ENCODE data around the gene XIRP1.
"Not testable (repeated sequence)": the region's sequence is repeated elsewhere in the genome, so short reads cannot be mapped to it uniquely, and the experiment has no call there.

XIRP1 gene

DNA sequence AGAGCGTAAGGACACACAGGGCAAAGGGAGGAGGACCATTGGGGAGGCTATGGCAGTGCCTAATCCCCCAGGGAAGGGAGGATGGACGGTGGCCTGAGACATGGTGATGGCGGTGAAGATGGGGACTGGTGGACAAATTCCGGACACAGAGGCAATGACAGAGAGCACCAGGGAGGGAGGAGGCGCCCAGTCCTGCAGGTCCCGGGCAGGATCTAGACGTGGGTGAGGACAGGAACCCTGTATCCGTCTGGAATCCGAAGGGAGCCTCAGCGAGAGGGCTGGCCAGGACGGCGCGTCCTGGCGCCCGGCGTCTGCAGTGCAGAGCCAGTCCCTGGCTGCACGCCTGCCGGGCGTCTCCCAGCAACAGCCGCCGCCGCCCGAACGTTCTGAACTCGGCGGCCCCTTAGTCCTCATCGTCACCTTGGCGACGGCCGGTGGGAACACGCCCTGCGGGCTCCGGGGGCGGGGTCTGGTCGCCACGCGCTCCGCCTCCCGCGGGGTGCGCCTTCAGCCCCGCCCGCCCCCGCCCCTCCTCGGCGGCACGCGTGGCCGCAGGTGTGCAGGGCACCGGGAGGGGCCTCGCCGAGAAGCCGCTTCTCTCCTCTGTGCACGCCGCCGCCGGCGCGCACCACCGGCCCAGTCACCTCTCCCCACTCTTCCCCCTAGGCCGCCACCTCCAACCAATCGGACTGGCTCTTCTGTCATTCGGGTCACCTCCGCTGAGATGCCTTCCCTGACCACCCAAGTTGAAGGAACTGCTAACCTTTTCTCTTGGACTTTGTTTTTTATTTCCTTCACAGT, 11.6 kb downstream of the XIRP1 start:
- in situ Hi-C loops (cut with HindIII; ENCODE audit: low pct_unique_long_range_greater_than_20kb, low sequenced_read_pairs): no loop called here

DNA sequence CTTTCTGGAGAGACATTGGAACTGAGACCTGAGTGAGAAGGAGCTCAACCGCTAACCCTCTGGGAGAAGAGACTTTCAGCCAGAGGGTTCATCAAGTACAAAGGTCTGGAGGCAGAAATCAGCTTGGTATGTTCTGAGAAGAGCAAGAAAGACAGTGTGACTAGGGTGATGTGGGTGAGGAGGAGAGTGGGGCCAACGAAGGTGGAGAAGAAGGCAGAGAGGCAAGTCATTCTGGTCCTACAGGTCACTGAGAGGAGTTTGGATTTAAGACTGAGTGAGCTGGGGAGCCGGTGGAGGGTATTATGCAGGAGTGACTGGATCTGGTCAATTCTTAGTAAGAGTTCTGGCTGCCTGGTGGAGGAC, 12.2 kb downstream of the XIRP1 start:
- no peak for TF ChIP-seq JUND (IDR thresholded peaks at IDR 0.05; ENCODE audit: low read depth)
- peak in 1 of 2 experiments; percentile 41 for DNase-seq (ENCODE audit: low read depth in 1 of 2, low spot score in 1 of 2)
- in situ Hi-C loops (cut with HindIII; ENCODE audit: low pct_unique_long_range_greater_than_20kb, low sequenced_read_pairs): no loop called here

More for the DNA sequence above, 11.6 kb downstream of the XIRP1 start:
- TF ChIP-seq JUND (IDR thresholded peaks at IDR 0.05; ENCODE audit: low read depth): no peak
- peak; percentile 84 to 94 for DNase-seq (ENCODE audit: low read depth in 1 of 2, low spot score in 1 of 2)

DNA sequence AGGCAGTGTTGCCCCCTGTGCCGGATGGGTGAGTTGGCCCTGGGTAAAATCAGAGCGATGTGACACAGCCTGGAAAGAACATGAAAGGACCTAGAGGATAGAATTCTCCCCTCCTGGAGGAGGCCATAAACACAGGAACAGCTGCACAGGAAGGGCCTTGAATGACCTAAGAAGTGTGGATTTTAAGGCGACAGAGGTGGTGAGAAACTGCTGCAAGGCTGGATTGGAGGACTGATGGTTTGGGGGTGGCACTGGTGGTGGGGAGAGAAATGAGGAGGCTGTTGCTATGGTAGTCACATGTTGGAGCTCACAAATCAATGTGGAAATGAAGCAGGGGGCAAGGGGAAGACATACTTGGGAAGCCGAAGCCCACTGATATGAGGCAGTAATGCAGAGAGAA, 13.8 kb downstream of the XIRP1 start:
- in situ Hi-C loops (cut with HindIII; ENCODE audit: low pct_unique_long_range_greater_than_20kb, low sequenced_read_pairs): no loop called here
- TF ChIP-seq JUND (IDR thresholded peaks at IDR 0.05; ENCODE audit: low read depth): no peak
- DNase-seq (ENCODE audit: low read depth in 1 of 2, low spot score in 1 of 2): no peak

DNA sequence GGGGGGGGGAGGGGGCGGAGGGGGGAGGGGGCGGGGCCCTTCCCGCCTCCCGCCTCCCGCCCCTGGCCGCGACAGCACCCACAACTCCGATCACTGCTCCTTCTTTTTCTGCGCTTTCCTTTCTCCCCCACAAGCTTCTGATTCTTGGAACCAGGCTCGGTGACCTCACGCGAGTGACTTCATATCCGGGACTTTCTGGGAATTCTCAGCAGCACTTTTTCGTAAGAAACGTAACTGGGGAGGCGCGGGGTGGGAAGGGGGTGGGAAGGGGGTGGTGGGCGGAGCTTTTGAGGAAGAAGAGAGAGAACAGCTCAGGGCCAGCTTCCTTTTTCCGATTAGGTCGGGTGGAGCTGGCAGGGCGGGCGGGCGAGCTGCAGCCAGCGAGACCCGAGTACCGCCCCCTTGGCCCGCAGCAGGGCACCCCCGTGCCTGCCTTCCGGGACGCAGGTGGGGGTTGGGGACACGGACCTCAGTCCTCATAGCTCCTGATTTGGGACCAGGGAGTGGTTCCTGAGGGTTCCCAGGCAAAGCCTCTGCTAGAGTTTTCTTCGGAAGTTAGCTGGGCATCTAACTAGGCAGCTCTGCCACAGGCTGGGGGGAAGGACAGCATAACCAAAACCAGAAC, 14.6 kb downstream of the XIRP1 start:
- in situ Hi-C loops (cut with HindIII; ENCODE audit: low pct_unique_long_range_greater_than_20kb, low sequenced_read_pairs): no loop called here
- no peak for TF ChIP-seq JUND (IDR thresholded peaks at IDR 0.05; ENCODE audit: low read depth)
- peak; percentile 76 to 89 for DNase-seq (ENCODE audit: low read depth in 1 of 2, low spot score in 1 of 2)

DNA sequence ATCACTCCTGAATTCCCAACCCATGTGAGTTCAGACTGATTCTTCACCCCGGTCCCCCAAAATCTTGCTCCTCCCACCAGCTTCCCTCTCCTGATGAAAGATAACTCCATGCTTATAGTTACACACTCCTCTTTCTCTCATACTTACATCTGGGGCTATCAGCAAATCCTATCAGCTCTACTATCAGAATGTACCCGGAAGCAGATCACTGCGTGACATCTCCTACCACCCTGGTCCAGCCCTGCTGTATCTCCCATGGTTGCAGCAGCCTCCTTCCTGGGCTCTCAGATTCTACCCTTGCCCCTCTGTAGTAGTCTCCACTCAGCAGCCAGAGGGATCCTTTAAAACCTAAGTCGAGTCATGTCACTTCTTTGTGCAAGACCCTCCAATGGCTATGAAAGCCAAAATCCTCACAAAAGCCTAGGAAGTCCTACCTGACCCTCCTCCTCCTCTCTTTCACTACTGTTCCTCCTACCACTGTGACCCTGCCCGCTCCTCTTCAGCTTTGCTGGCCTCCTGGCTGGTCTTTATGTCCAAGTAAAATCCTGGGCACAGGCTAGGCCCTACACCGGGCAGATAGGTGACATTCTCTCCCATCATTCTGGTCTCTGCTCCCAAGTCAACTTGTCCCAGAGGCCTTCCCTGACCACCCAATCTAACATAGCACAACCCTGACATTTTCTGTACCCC, 16.2 kb downstream of the XIRP1 start:
- no peak for TF ChIP-seq JUND (IDR thresholded peaks at IDR 0.05; ENCODE audit: low read depth)
- no peak for DNase-seq (ENCODE audit: low read depth in 1 of 2, low spot score in 1 of 2)
- in situ Hi-C loops (cut with HindIII; ENCODE audit: low pct_unique_long_range_greater_than_20kb, low sequenced_read_pairs): no loop called here

DNA sequence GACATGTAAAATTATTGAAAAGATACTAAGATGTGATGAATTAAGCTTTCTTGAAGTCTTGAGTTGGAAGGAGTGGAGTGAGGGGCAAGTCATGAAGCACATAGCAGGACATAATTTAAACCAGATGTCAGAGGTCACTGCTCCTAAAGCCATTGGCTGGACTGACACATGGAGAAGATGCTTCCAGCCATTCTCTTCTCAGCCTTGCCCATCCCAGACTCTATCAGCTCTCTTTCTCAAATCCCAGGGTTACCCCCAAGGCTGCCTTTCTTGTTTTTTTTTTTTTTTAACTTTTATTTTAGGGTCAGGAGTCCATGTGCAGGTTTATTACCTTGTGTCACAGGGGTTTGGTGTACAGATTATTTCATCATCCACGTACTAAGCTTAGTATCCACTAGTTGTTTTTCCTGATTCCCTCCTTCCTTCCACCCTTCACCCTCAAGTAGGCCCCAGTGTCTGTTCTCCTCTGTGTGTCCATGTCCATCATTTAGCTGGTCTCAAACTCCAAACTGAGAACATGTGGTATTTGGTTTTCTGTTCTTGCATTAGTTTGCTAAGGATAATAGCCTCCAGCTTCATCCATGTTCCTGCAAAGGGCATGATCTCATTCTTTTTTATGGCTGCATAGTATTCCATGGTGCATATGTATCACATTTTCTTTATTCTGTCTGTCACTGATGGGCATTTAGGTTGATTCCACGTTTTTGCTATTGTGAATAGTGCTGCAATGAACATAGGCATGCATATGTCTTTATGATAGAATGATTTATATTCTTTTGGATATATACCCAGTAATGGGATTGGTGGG, 18.9 kb downstream of the XIRP1 start:
- no peak for DNase-seq (ENCODE audit: low read depth in 1 of 2, low spot score in 1 of 2)
- in situ Hi-C loops (cut with HindIII; ENCODE audit: low pct_unique_long_range_greater_than_20kb, low sequenced_read_pairs): no loop called here
- no peak for TF ChIP-seq JUND (IDR thresholded peaks at IDR 0.05; ENCODE audit: low read depth)

DNA sequence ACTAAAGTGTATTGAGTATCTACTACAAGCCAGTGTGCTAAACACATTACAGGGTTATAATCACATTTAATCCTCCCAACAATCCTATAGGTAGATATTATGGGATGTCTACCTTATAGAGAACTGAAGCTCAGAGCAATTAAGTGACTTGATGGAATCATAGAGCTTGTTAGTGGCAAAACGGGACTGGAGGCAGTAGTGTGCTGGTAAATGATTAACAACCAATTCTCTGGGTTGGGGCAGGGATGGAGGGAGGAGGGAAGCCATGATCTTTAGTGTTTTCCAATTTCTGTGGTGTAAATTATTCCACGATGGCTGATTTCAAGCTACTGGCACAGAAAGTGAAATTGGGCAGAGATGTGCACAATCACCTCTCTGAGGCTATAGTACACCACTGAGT, 20.5 kb downstream of the XIRP1 start:
- in situ Hi-C loops (cut with HindIII; ENCODE audit: low pct_unique_long_range_greater_than_20kb, low sequenced_read_pairs): no loop called here
- no peak for DNase-seq (ENCODE audit: low read depth in 1 of 2, low spot score in 1 of 2)
- TF ChIP-seq JUND (IDR thresholded peaks at IDR 0.05; ENCODE audit: low read depth): no peak

DNA sequence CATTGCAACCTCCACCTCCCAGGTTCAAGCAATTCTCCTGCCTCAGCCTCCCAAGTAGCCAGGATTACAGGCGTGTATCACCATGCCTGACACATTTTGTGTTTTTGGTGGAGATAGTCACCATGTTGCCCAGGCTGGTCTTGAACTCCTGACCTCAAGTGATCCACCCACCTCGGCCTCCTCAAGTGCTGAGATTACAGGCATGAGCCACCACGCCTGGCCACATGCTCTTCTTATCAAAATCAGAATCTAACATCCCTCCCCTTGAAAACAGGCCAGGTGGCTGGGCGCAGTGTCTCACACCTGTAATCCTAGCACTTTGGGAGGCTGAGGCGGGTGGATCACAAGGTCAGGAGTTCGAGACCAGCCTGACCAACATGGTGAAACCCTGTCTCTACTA, 21.5 kb downstream of the XIRP1 start:
- in situ Hi-C loops (cut with HindIII; ENCODE audit: low pct_unique_long_range_greater_than_20kb, low sequenced_read_pairs): not testable (repeated sequence)

DNA sequence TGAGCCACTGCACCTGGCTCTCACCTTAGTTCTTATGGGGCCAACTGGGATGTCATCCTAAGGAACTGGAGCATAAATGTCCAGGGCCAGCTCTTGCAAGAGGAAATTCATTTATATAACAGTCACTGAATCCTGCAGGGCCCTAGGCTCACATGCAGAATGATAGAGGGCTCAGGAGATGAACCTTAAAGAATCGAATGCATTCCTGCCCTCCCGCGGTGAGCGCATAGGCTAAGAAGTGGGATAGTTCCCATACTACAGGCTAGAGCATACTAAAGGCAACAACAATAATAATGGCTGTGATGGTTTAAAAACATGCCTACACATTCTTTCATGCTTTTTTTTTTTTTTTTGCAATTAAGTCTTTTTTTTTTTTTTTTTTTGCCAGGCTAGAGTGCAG, 21.9 kb downstream of the XIRP1 start:
- DNase-seq (ENCODE audit: low read depth in 1 of 2, low spot score in 1 of 2): no peak
- in situ Hi-C loops (cut with HindIII; ENCODE audit: low pct_unique_long_range_greater_than_20kb, low sequenced_read_pairs): no loop called here
- TF ChIP-seq JUND (IDR thresholded peaks at IDR 0.05; ENCODE audit: low read depth): no peak

More for the DNA sequence above, 21.5 kb downstream of the XIRP1 start:
- DNase-seq (ENCODE audit: low read depth in 1 of 2, low spot score in 1 of 2): not testable (repeated sequence)

DNA sequence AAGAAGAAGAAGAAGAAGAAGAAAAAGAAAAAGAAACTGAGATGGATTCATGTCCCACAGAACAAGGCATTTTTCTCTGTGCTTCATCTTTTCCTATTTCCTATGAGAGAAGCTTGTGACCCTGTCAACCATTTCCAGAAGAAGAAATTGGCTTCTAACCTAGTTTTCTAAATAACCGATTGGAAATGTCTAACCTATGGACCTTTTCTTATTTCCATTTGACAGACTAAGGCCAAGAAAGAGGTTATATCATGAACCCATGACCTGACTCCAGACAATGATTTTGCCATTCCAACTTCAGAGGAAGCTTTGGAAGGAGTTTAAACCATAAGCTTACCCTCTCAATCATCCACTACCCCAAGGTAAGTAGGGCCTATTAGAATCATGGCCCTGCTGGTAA, 22.7 kb downstream of the XIRP1 start:
- no peak for TF ChIP-seq JUND (IDR thresholded peaks at IDR 0.05; ENCODE audit: low read depth)
- in situ Hi-C loops (cut with HindIII; ENCODE audit: low pct_unique_long_range_greater_than_20kb, low sequenced_read_pairs): no loop called here
- DNase-seq (ENCODE audit: low read depth in 1 of 2, low spot score in 1 of 2): no peak

DNA sequence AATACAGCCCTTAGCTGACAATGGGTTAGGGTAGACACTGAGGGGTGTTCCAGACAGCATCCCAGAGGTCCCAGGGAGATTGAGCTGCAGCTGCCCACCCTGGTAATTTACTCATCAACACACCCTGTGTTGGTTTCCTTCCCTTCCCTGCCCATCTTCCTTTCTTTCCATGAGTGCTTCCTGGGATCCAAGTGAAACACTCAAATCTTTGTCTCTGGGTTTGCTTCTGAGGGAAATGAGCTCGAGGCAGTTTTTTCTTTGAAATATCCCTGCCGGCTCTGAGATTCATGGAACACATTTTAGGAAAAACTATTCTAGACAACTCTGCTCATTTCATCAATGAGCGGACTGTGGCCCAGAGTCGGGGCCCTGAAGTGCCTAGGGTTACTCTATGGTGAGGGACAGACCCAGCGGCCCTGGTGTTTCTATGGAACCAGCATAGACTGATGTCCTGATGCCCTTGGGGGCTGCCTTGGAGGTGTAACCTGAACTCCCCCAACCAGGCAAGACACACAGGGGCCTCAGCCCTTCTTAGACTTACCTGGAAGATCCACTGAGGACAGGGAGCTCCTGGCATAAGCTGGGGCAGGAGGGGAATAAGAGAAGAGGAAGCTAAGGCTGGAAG, 24.1 kb downstream of the XIRP1 start:
- in situ Hi-C loops (cut with HindIII; ENCODE audit: low pct_unique_long_range_greater_than_20kb, low sequenced_read_pairs): no loop called here
- no peak for TF ChIP-seq JUND (IDR thresholded peaks at IDR 0.05; ENCODE audit: low read depth)
- DNase-seq (ENCODE audit: low read depth in 1 of 2, low spot score in 1 of 2): no peak

DNA sequence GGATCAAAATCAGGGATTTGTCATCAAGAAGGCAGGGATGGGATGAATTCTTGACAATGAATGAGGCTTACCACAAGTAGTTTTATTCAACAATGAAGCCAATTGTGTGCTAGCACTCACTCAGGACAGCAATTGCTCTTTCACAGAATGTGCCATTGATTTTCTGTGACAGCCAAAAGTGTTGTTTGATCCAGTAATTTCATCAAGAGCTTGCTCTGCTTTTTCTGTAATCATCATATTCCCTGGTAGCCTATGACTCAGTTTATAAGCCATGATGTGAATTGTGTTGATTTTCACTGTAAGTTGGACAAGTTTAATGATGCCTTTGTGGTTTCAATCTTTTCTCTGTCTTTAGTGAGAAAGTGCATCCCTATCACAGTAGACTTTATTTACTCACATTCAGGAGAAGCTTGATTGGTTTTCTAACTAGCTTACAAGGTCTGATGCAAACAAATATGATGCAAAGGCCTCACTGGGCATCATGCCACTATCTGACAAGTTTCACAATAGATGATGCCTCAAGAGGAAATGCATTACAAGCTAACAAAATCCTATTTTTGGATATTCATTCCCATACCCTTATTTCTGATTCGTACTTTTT, 25.4 kb downstream of the XIRP1 start:
- no peak for DNase-seq (ENCODE audit: low read depth in 1 of 2, low spot score in 1 of 2)
- in situ Hi-C loops (cut with HindIII; ENCODE audit: low pct_unique_long_range_greater_than_20kb, low sequenced_read_pairs): no loop called here
- TF ChIP-seq JUND (IDR thresholded peaks at IDR 0.05; ENCODE audit: low read depth): no peak

All from T47D (cell line).